ENCODE measurements around the gene KIF22. TPM values are rescaled to one million over a fixed set of nuclear protein-coding genes. Genes with fewer than 3 reads are reported as not detected.
A peak's percentile ranks its signal among the peaks of the same experiment; 100 is the strongest.
"Not testable (repeated sequence)": the region's sequence is repeated elsewhere in the genome, so short reads cannot be mapped to it uniquely, and the experiment has no call there.

KIF22 gene
- total and polyA plus RNA-seq, 9 of the 15 experiments (the other 6 are each of a cell fraction or from before 2014, with no cell fraction given), result 8.7 to 232 (median 131) TPM

DNA sequence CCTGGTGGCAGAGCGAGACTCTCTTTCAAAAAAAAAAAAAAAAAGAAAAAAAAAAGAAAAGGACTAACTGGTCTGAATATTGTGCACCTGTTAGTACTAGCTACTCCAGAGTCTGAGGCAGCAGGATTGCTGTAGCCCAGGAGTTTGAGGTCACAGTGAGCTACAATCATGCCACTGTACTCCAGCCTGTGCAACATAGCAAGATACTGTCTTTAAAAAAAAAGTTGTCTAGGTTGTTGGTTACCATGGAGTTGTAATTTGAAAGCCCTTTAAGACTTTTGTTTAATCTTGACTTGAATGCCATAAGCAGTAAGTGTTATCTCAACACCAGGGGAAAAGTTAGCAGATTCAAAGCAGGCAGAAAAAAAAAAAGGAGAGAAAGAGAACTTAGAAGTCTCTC, 33.9 kb upstream of the KIF22 start:
- no peak overlapping the region for H3K4me2 ChIP-seq (ENCODE audit: insufficient read depth, low read length)
- H3K79me2 ChIP-seq (ENCODE audit: control insufficient read depth, insufficient read depth, low read length), result no peaks in the 10 kb centered on the region
- TF ChIP-seq PTRF (tag; IDR thresholded peaks at IDR 0.05) (no peak), MYNN (IDR thresholded peaks at IDR 0.05) (peak; percentile 73), MYNN (CRISPR knock-in tag; IDR thresholded peaks at IDR 0.05) (no peak), ELF2 (CRISPR knock-in tag; IDR thresholded peaks at IDR 0.05) (no peak), RFX1 (IDR thresholded peaks at IDR 0.05) (peak; percentile 27), FOXJ2 (tag; IDR thresholded peaks at IDR 0.05) (no peak), STAT5A (IDR thresholded peaks at IDR 0.05; ENCODE audit: borderline replicate concordance, low read length) (no peak)
- no peaks in the 10 kb centered on the region for H3K9me1 ChIP-seq (ENCODE audit: control insufficient read depth, insufficient read depth, low read length)
- H3K9ac ChIP-seq (ENCODE audit: insufficient read depth in 1 of 2, low read depth in 2 of 2, low read length in 2 of 2), result no peak overlapping the region
- H4K20me1 ChIP-seq (replicated peaks; ENCODE audit: control insufficient read depth, insufficient read depth, low read length), result no peaks in the 10 kb centered on the region
- POLR2A ChIA-PET, result interaction anchor here (0.6 to 1.0 kb wide), 3 partner anchors 10 to 25 kb away, joined by 3 read pairs; no protein-coding TSS in a partner anchor
- CTCF ChIA-PET (ENCODE audit: low intra/inter-chr PET ratio), result interaction anchor here (0.7 kb wide), 1 partner anchor 26 kb away, joined by 3 read pairs; no protein-coding TSS in a partner anchor
- FAIRE-seq, result no peak
- no peak overlapping the region for H2AFZ ChIP-seq (ENCODE audit: low read depth, low read length)
- H3K36me3 ChIP-seq (ENCODE audit: control insufficient read depth, insufficient read depth, low read length), result no peaks in the 10 kb centered on the region
- in situ Hi-C loops (cut with MboI), result no loop called here
- H3K27ac ChIP-seq (ENCODE audit: extremely low read depth, low read depth, low read length), result no peak overlapping the region
- ATAC-seq, result peak; percentile 28; the same call in 1 of the 3 replicates
- H3K9me3 ChIP-seq (replicated peaks; ENCODE audit: control insufficient read depth, insufficient read depth, low read depth, low read length), result no peaks in the 10 kb centered on the region
- H3K27me3 ChIP-seq (ENCODE audit: control insufficient read depth in 2 of 2, insufficient read depth in 2 of 2, low read length in 2 of 2), result no peaks in the 10 kb centered on the region
- BruUV-seq (replicated peaks), result no TSS peak
- no peak for DNase-seq (ENCODE audit: extremely low read depth in 1 of 4, low spot score in 3 of 4)
- intact Hi-C loops (cut with micrococcal nuclease), result no loop called here
- WGBS (ENCODE audit: insufficient coverage, low coverage, missing lambda C conversion rate), result 25% methylated on average over 1 of the region's 1 CpG
- no peak overlapping the region for H3K4me3 ChIP-seq
- peaks cover 0 to 3% of the 10 kb centered on the region in 2 experiments; a peak in 1 of 5 replicates for H3K4me1 ChIP-seq (replicated peaks in 1 of 2; ENCODE audit: control insufficient read depth in 2 of 2, insufficient read depth in 2 of 2, low read length in 2 of 2)

- H2AFZ ChIP-seq (ENCODE audit: low read depth, low read length); H3K4me3 ChIP-seq; H3K27ac ChIP-seq (ENCODE audit: extremely low read depth, low read depth, low read length); H3K27me3 ChIP-seq (ENCODE audit: control insufficient read depth in 2 of 2, insufficient read depth in 2 of 2, low read length in 2 of 2); H3K9ac ChIP-seq (ENCODE audit: insufficient read depth in 1 of 2, low read depth in 2 of 2, low read length in 2 of 2); FAIRE-seq; H3K79me2 ChIP-seq (ENCODE audit: control insufficient read depth, insufficient read depth, low read length); DNase-seq (ENCODE audit: extremely low read depth in 1 of 4, low spot score in 3 of 4); H3K4me1 ChIP-seq (replicated peaks in 1 of 2; ENCODE audit: control insufficient read depth in 2 of 2, insufficient read depth in 2 of 2, low read length in 2 of 2); H3K4me2 ChIP-seq (ENCODE audit: insufficient read depth, low read length); H4K20me1 ChIP-seq (replicated peaks; ENCODE audit: control insufficient read depth, insufficient read depth, low read length); H3K9me1 ChIP-seq (ENCODE audit: control insufficient read depth, insufficient read depth, low read length); H3K9me3 ChIP-seq (replicated peaks; ENCODE audit: control insufficient read depth, insufficient read depth, low read depth, low read length); BruUV-seq (replicated peaks); H3K36me3 ChIP-seq (ENCODE audit: control insufficient read depth, insufficient read depth, low read length); ATAC-seq; in situ Hi-C loops (cut with MboI); intact Hi-C loops (cut with micrococcal nuclease): not testable (repeated sequence)
- WGBS (ENCODE audit: insufficient coverage, low coverage, missing lambda C conversion rate), result 49% methylated on average over 8 of the region's 8 CpGs
- ChIA-PET CTCF (ENCODE audit: low intra/inter-chr PET ratio) (interaction anchor here (0.7 kb wide), 1 partner anchor 26 kb away, joined by 3 read pairs; no protein-coding TSS in a partner anchor), POLR2A (interaction anchor here (0.6 to 1.1 kb wide), 3 partner anchors 10 to 47 kb away, joined by 3 read pairs; no protein-coding TSS in a partner anchor)
Observed at GRCh38 chr16:29757086-29757485, 33.5 kb upstream of the KIF22 start.

Data from K562 (cell line).